Activated naive CD8-positive, alpha-beta T cell treated with anti-CD3 and anti-CD28 coated beads for 36 hours (primary cell): ENCODE results near the gene MYOC. TPM values are rescaled to one million over a fixed set of nuclear protein-coding genes. Genes with fewer than 3 reads are reported as not detected.
A peak's percentile ranks its signal among the peaks of the same experiment; 100 is the strongest.

Experiments
- DNase-seq: peaks from one replicate; pipeline ENCODE4 v3.0.0; 2021
- H3K27ac Mint-ChIP-seq: one replicate; pipeline ENCODE4 v1.8.0; 2022; ENCODE audit warnings: mild to moderate bottlenecking, moderate library complexity, mixed read lengths
- H3K27me3 Mint-ChIP-seq: one replicate; pipeline ENCODE4 v1.8.0; 2022; ENCODE audit warnings: mild to moderate bottlenecking, mixed read lengths
- H3K36me3 Mint-ChIP-seq: one replicate; pipeline ENCODE4 v1.8.0; 2021; ENCODE audit warnings: mild to moderate bottlenecking, mixed read lengths
- H3K4me1 Mint-ChIP-seq: one replicate; pipeline ENCODE4 v1.8.0; 2021; ENCODE audit warnings: mixed read lengths
- H3K4me3 Mint-ChIP-seq: one replicate; pipeline ENCODE4 v1.8.0; 2022; ENCODE audit warnings: mild to moderate bottlenecking, moderate library complexity, mixed read lengths
- H3K9me3 Mint-ChIP-seq: one replicate; pipeline ENCODE4 v1.8.0; 2022; ENCODE audit warnings: mixed read lengths
- total RNA-seq, 2 experiments: library from RNA; stranded (reverse); gene quantifications; one replicate each; pipeline ENCODE4 v1.2.3, GENCODE V29; 2021

MYOC gene
- total RNA-seq, 2 experiments from 2014 or later = not detected

DNA sequence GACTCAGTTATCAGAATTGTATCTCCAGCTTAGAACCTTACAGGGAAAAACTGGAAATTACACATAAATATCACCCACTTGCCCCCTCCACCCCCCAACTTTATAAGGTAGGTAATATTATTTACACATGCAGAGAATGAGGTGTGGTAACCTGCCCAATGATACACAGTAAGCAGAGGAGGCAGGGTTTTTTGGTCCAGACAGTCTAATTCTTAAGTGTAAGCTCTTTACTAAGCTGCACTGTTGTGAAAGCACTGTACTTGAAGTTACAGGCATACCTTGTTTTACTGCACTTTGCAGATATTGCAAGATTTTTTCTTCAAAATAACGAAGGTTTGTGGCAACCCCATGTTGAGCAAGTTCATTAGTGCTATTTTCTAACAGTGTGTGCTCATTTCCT, 55.3 kb downstream of the MYOC start:
- Mint-ChIP-seq H3K27ac (no peak overlapping the region), H3K36me3 (peaks cover 21% of the 10 kb centered on the region), H3K9me3 (no peaks in the 10 kb centered on the region), H3K27me3 (no peaks in the 10 kb centered on the region), H3K4me1 (peaks cover 9% of the 10 kb centered on the region), H3K4me3 (no peak overlapping the region)
- DNase-seq = no peak

DNA sequence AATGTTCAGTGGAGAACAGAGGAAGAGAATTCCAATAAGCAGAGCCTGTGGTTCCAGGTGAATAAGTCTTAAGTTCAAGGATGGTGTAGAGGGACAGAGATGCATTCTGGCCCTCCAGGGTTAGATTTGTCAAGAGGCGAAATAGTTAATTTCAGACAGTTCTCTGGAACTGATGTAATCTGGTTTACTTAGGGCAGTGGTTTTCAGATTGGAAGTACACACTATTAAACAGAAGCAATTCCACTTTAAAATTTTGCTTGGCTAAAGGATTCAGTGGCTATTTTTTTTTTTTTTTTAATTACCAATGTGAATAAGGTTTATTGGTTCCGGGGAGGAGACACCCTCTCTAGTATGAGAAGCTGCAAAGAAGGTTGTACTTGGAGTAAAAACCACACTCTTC, 55.8 kb downstream of the MYOC start:
- Mint-ChIP-seq H3K4me3 (no peak overlapping the region), H3K9me3 (no peaks in the 10 kb centered on the region), H3K27ac (peak overlapping the region; percentile 15), H3K27me3 (no peaks in the 10 kb centered on the region), H3K4me1 (peaks cover 9% of the 10 kb centered on the region), H3K36me3 (peaks cover 23% of the 10 kb centered on the region)
- no peak for DNase-seq

DNA sequence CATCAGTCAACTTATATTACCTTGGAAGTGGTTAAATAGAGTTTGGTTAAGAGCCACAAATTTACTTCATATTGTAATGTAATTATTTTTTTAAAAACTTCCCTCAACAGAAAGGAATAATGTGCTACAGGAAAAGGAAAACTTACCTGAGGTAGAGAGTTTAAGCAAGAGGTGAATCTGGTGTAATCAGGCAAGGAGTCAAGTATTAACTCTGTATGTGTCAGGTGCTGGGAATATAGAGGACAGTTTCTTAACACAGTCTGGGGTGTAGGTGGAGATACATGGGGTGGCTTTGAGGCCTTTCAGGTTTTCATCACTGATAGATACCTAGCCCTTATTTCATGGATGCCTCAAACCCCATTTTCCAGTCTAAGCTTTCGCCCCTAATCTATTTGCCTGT, 56.4 kb downstream of the MYOC start:
- Mint-ChIP-seq H3K36me3 (peaks cover 29% of the 10 kb centered on the region), H3K9me3 (no peaks in the 10 kb centered on the region), H3K27me3 (no peaks in the 10 kb centered on the region), H3K27ac (no peak overlapping the region), H3K4me1 (peaks cover 6% of the 10 kb centered on the region), H3K4me3 (no peak overlapping the region)
- DNase-seq = no peak

DNA sequence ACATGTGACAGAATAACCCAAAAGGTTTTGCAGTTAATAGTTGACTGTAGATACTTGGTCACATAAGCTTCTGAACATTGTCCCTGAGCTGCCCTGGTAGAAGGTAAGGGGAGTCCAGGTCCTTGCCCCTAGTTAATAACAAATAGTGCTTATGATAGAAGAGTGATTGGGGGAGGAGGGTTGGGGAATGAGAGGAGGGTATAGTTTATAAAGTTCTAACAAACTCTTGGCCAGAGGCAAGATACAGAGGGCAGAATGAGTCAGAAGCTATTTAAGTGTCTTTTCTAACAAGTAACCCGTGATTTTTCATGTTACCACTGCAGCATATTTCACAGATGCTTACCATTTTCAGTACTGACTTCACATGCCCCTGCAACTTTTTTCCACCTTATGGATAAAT, 57.2 kb downstream of the MYOC start:
- Mint-ChIP-seq H3K36me3 (peaks cover 36% of the 10 kb centered on the region), H3K27me3 (no peaks in the 10 kb centered on the region), H3K27ac (peak overlapping the region; percentile 21), H3K9me3 (no peaks in the 10 kb centered on the region), H3K4me1 (peaks cover 6% of the 10 kb centered on the region), H3K4me3 (no peak overlapping the region)
- no peak for DNase-seq

DNA sequence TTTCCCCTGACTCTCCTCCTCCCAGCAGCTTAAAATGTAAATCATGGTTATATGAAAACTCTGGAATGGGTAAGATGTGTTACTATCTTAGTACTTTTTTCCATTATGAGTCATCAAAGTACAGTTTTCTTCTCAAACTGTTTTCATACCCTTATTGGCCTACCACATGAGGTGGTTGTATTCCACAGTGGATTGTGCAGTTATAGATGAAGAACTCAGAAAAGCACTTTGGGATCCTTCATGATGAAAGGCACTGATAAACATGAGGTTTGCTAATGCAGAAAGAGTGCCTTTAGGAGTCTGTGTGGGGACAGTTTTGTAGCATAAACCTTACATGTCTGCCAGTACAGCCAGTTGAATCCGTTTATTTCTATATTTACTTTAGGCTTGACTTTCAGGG, 62.5 kb downstream of the MYOC start:
- peak overlapping the region; percentile 54 for H3K27ac Mint-ChIP-seq
- no peaks in the 10 kb centered on the region for H3K9me3 Mint-ChIP-seq
- H3K27me3 Mint-ChIP-seq = no peaks in the 10 kb centered on the region
- no peak overlapping the region for H3K4me3 Mint-ChIP-seq
- H3K4me1 Mint-ChIP-seq = peaks cover 20% of the 10 kb centered on the region
- peaks cover 52% of the 10 kb centered on the region for H3K36me3 Mint-ChIP-seq
- DNase-seq = no peak

DNA sequence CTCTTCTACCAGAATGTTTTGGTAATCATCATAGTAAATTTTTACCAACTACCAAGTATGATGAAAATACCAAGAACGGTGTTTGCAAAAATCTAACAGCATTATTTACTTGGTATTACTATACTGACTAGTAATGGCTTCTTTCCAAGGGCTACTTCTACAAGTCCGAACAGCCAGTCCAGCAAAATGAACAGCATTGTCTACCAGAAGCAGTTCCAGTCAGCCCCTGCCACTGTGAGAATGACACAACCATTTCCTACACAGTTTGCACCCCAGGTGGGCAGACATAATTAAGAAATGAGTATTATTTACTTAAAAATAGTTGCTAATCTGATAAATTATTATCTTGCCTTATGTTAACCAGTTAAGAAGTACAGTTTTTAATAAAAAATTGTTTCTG, 64.3 kb downstream of the MYOC start:
- DNase-seq = no peak
- Mint-ChIP-seq H3K27ac (no peak overlapping the region), H3K36me3 (peaks cover 52% of the 10 kb centered on the region), H3K4me3 (no peak overlapping the region), H3K9me3 (no peaks in the 10 kb centered on the region), H3K4me1 (peaks cover 18% of the 10 kb centered on the region), H3K27me3 (no peaks in the 10 kb centered on the region)

DNA sequence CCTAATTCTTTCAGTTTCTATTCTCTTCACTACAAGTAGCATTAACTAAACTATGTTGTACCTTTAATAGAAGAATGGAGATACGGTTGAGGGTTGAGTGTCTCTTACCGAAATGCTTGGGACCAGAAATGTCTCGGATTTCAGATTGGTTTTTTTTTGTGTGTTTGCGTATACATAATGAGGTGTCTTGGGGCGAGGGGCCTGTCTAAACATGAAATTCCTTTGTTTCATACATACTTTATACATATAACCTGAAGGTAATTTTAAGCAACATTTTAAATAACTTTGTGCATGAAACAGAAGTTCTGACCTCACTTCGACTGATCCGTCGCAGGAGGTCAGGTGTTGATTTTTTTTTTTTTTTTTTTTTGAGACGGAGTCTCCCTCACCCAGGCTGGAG, 66.8 kb downstream of the MYOC start:
- Mint-ChIP-seq H3K9me3 (no peaks in the 10 kb centered on the region), H3K36me3 (peaks cover 33% of the 10 kb centered on the region), H3K27me3 (no peaks in the 10 kb centered on the region), H3K27ac (peak overlapping the region; percentile 43), H3K4me1 (peaks cover 34% of the 10 kb centered on the region), H3K4me3 (no peak overlapping the region)
- DNase-seq = no peak

Other genes with a start within 250 kb of the MYOC start
- gene PRRC2C, start 167.2 kb downstream of the MYOC start, total RNA-seq = 100 to 1,000 TPM; 252 to 256 TPM
- under 1 TPM in 1 of 2 experiments, not detected in 1; 0.14 TPM for gene MYOCOS, start 30.4 kb downstream of the MYOC start, total RNA-seq
- 1 to 10 TPM; 4.8 to 5.1 TPM for gene VAMP4, start 89.4 kb upstream of the MYOC start, total RNA-seq
- gene METTL13, start 129.0 kb upstream of the MYOC start, total RNA-seq = 10 to 100 TPM; 59.3 to 60.0 TPM
- under 1 TPM; 0.34 to 0.35 TPM for gene DNM3, start 188.8 kb upstream of the MYOC start, total RNA-seq